Neural cell (in vitro differentiated cells): Measurements from ENCODE around the gene HNRNPM.

Source experiments
- CTCF ChIP-seq: fragments of 450-650 bp; IDR thresholded peaks from 2 replicates; pipeline ENCODE4 v1.5.1; 2014; ENCODE audit warnings: antibody characterized with exemption, mild to moderate bottlenecking, moderate library complexity; ENCODE audit not compliant: poor library complexity, severe bottlenecking
- EZH2 ChIP-seq: fragments of 200-600, 300-800 bp; shearing (Covaris generic), sonication (generic); IDR thresholded peaks from 2 replicates; pipeline ENCODE4 v1.6.1; 2014; ENCODE audit warnings: antibody characterized with exemption, low read length, borderline replicate concordance, mild to moderate bottlenecking; ENCODE audit not compliant: insufficient read depth, poor library complexity, severe bottlenecking
- POLR2AphosphoS5 ChIP-seq: IDR thresholded peaks from 2 replicates; pipeline ENCODE4 v1.6.1; 2012
- REST ChIP-seq: IDR thresholded peaks from 2 replicates; pipeline ENCODE4 v1.6.1; 2012; ENCODE audit warnings: borderline replicate concordance
- SMC3 ChIP-seq: fragments of 450-650 bp; conservative IDR thresholded peaks from 2 replicates; pipeline ENCODE4 v1.6.1; 2014; ENCODE audit warnings: antibody characterized with exemption, mild to moderate bottlenecking, moderate library complexity; ENCODE audit not compliant: poor library complexity

GRCh38 chr19:8503510-8503909 is 58.7 kb downstream of the HNRNPM start:
- TF ChIP-seq CTCF: no peak
- no peak for TF ChIP-seq POLR2AphosphoS5
- no peak for TF ChIP-seq REST
- no peak for TF ChIP-seq SMC3
- no peak for TF ChIP-seq EZH2
